H1 (cell line): ENCODE results near the gene SLK. TPM values are rescaled to one million over a fixed set of nuclear protein-coding genes. Genes with fewer than 3 reads are reported as not detected.

Experiments used
- CBX8 ChIP-seq: fragments of 300-800, 300-1000 bp; sonication (generic); IDR thresholded peaks from 2 replicates; pipeline ENCODE4 v1.7.1; 2016; ENCODE audit warnings: low read depth, low read length, borderline replicate concordance
- CHD7 ChIP-seq: fragments of 300-600 bp; sonication (generic); IDR thresholded peaks from 2 replicates; pipeline ENCODE4 v1.7.1; 2012; ENCODE audit warnings: low read length, moderate library complexity, mild to moderate bottlenecking, inconsistent platforms; ENCODE audit not compliant: insufficient replicate concordance
- CTCF ChIP-seq, 3 experiments: IDR thresholded peaks; 1 replicate in 2 of 3; 2 replicates in 1 of 3; pipeline versions ENCODE4 v1.5.1 to v1.6.1; 2011; ENCODE audit warnings: low read length in 3 of 3, mild to moderate bottlenecking in 3 of 3, inconsistent platforms in 2 of 3, low read depth in 1 of 3, moderate library complexity in 1 of 3; ENCODE audit not compliant: insufficient read depth in 1 of 3; ENCODE audit errors: control extremely low read depth in 1 of 3
- YY1 ChIP-seq: IDR thresholded peaks from 2 replicates; pipeline ENCODE4 v1.6.1; 2011; ENCODE audit warnings: low read depth, mild to moderate bottlenecking, low read length
- ZNF274 ChIP-seq: IDR thresholded peaks from 2 replicates; pipeline ENCODE4 v1.7.0; 2012; ENCODE audit warnings: low read length, borderline replicate concordance; ENCODE audit errors: extremely low read depth
- polyA plus RNA-seq, 7 experiments: library from polyadenylated mRNA; depleted of rRNA in 3 of 7; stranded (reverse) in 5 of 7; unstranded in 2 of 7; fragments of >200 nt in 5 of 7; fragments of 200-250 nt in 2 of 7; gene quantifications; 1 replicate in 5 of 7; 2 replicates in 1 of 7; 4 replicates in 1 of 7; pipeline versions ENCODE4 v1.2.1 to v1.2.3, GENCODE V29; 2011 to 2013; ENCODE audit warnings: missing spikeins in 2 of 7, mixed read lengths in 2 of 7
- total RNA-seq: library from RNA; stranded (reverse); fragmentation: NEBNext Ultra II Directional; extraction: Animal tissue kit (Norgen Biotek cat#: 25700); gene quantifications from 2 replicates; pipeline ENCODE4 v1.2.1, GENCODE V29; 2021

The SLK gene
- total and polyA plus RNA-seq, 2 of the 8 experiments (the other 6 are each of a cell fraction or from before 2014, with no cell fraction given): 2.7 to 18.3 TPM

GRCh38 chr10:104025524-104025923 lies 58.6 kb downstream of the SLK start (continued):
- TF ChIP-seq CHD7: no peak
- no peak for TF ChIP-seq CBX8
- no peak for TF ChIP-seq CTCF (IDR thresholded peaks at IDR 0.05; ENCODE audit: control extremely low read depth in 1 of 3, insufficient read depth in 1 of 3, low read depth in 1 of 3, low read length in 3 of 3)
- TF ChIP-seq YY1: no peak
- no peak for TF ChIP-seq ZNF274
